HepG2 (cell line): Measurements from ENCODE around the gene PACS1. TPM values are rescaled to one million over a fixed set of nuclear protein-coding genes. Genes with fewer than 3 reads are reported as not detected.

Experiments used
- ATAC-seq: fragments of 200-7000 bp; cut with Tn5 transposase; 3 replicates; pipeline ENCODE4 v1.9.1; 2020; ENCODE audit warnings: mild to moderate bottlenecking, moderate library complexity
- BruUV-seq: library from RNA; stranded (reverse); fragments of 400-500 nt; replicated peaks from 2 replicates; lab custom pipeline; 2021; lab: Mats Ljungman, UMichigan
- CTCF ChIA-PET: fragments of 300-600 bp; formaldehyde crosslinking; extraction: SDS; loops from one replicate; lab custom pipeline; 2021; ENCODE audit warnings: low total read pairs, inconsistent platforms, low intra/inter-chr PET ratio; lab: Yijun Ruan, JAX
- POLR2A ChIA-PET: fragments of 350-600 bp; sonication (Branson Sonifier 250); formaldehyde crosslinking; loops from one replicate; lab custom pipeline; 2020; ENCODE audit warnings: antibody characterized with exemption, inconsistent platforms; lab: Yijun Ruan, JAX
- DNase-seq: peaks from one replicate; pipeline ENCODE4 v3.0.0-alpha.2; 2015; ENCODE audit warnings: low spot score
- FAIRE-seq: peaks from 3 replicates; lab custom pipeline; 2011; peaks lifted over from hg19 to GRCh38; lab: Jason Lieb, UNC
- H2AFZ ChIP-seq: one replicate; pipeline ENCODE4 v1.6.1; 2011; ENCODE audit warnings: low read length, inconsistent platforms
- H3K27ac ChIP-seq: fragments of 300-600 bp; 3 replicates; pipeline ENCODE4 v1.8.0; 2011; ENCODE audit warnings: mixed run types, mild to moderate bottlenecking, mixed read lengths, low read length, inconsistent platforms; ENCODE audit not compliant: insufficient read depth; ENCODE audit errors: extremely low read length
- H3K27me3 ChIP-seq, 2 experiments: fragments of 200-600 bp in 1 of 2; 2 replicates in 1 of 2; 3 replicates in 1 of 2; pipeline versions ENCODE4 v1.6.0 to v1.8.0; 2011; ENCODE audit warnings: low read length in 2 of 2, mild to moderate bottlenecking in 2 of 2, moderate library complexity in 2 of 2, inconsistent platforms in 1 of 2; ENCODE audit not compliant: insufficient read depth in 2 of 2, control insufficient read depth in 1 of 2
- H3K36me3 ChIP-seq, 2 experiments: fragments of 200-600 bp in 1 of 2; replicated peaks in 1 of 2; 2 replicates in 1 of 2; 3 replicates in 1 of 2; pipeline versions ENCODE4 v1.5.1 to v1.8.0; 2011; ENCODE audit warnings: low read length in 2 of 2, inconsistent platforms in 1 of 2; ENCODE audit not compliant: insufficient read depth in 2 of 2, control insufficient read depth in 1 of 2
- H3K4me1 ChIP-seq: 2 replicates; pipeline ENCODE4 v1.5.1; 2012; ENCODE audit warnings: low read length, inconsistent platforms; ENCODE audit not compliant: insufficient read depth
- H3K4me2 ChIP-seq: 2 replicates; pipeline ENCODE4 v1.6.0; 2011; ENCODE audit warnings: low read depth, low read length, inconsistent platforms
- H3K4me3 ChIP-seq, 3 experiments: fragments of 200-600 bp in 1 of 3; sonication (generic), shearing (Covaris generic) in 1 of 3; replicated peaks in 1 of 3; 2 replicates each; pipeline ENCODE4 v1.5.1; 2011 to 2016; ENCODE audit warnings: low read length in 3 of 3, inconsistent platforms in 2 of 3, low read depth in 2 of 3, mild to moderate bottlenecking in 2 of 3, control low read depth in 1 of 3, mixed read lengths in 1 of 3; ENCODE audit not compliant: insufficient read depth in 1 of 3
- H3K79me2 ChIP-seq: one replicate; pipeline ENCODE4 v1.6.1; 2011; ENCODE audit warnings: low read length, inconsistent platforms; ENCODE audit not compliant: insufficient read depth
- H3K9ac ChIP-seq: 2 replicates; pipeline ENCODE4 v1.6.0; 2011; ENCODE audit warnings: mild to moderate bottlenecking, low read depth, low read length, inconsistent platforms; ENCODE audit not compliant: insufficient read depth
- H3K9me3 ChIP-seq: 2 replicates; pipeline ENCODE4 v1.5.1; 2012; ENCODE audit warnings: mild to moderate bottlenecking, low read length
- H4K20me1 ChIP-seq: 2 replicates; pipeline ENCODE4 v1.6.0; 2011; ENCODE audit warnings: inconsistent platforms, mild to moderate bottlenecking, low read length, moderate library complexity; ENCODE audit not compliant: insufficient read depth
- GATAD2A ChIP-seq: IDR thresholded peaks from 2 replicates; pipeline ENCODE4 v1.6.1; 2016
- ISX ChIP-seq: sonication (generic); formaldehyde crosslinking; conservative IDR thresholded peaks from 2 replicates; pipeline ENCODE4 v1.5.0; 2020; ENCODE audit warnings: missing genetic modification reagents
- RAD21 ChIP-seq: fragments of 450-650 bp; formaldehyde crosslinking; IDR thresholded peaks from 2 replicates; pipeline ENCODE4 v1.5.0; 2020; ENCODE audit warnings: mild to moderate bottlenecking
- SETDB1 ChIP-seq: sonication (generic); formaldehyde crosslinking; IDR thresholded peaks from 2 replicates; pipeline ENCODE4 v1.5.1; 2020; ENCODE audit warnings: missing genetic modification reagents, mild to moderate bottlenecking, borderline replicate concordance
- SRF ChIP-seq: IDR thresholded peaks from 2 replicates; pipeline ENCODE4 v1.6.1; 2011; ENCODE audit warnings: mild to moderate bottlenecking, low read depth, low read length, moderate library complexity
- ZNF17 ChIP-seq: sonication (generic); formaldehyde crosslinking; IDR thresholded peaks from 2 replicates; pipeline ENCODE4 v1.5.0; 2020; ENCODE audit warnings: mild to moderate bottlenecking, missing genetic modification reagents
- ZNF280D ChIP-seq: sonication (generic); formaldehyde crosslinking; IDR thresholded peaks from 2 replicates; pipeline ENCODE4 v1.5.1; 2020; ENCODE audit warnings: mild to moderate bottlenecking, missing genetic modification reagents
- ZNF557 ChIP-seq: sonication (generic); formaldehyde crosslinking; IDR thresholded peaks from 2 replicates; pipeline ENCODE4 v1.4.0; 2020; ENCODE audit warnings: missing genetic modification reagents
- ZNF674 ChIP-seq: sonication (generic); formaldehyde crosslinking; IDR thresholded peaks from 2 replicates; pipeline ENCODE4 v1.5.0; 2020; ENCODE audit warnings: low read depth, mild to moderate bottlenecking, missing genetic modification reagents
- WGBS: methylation state at CpG from one replicate; pipeline ENCODE4 v1.1.6; 2017; ENCODE audit warnings: low lambda C conversion rate; 5-methylcytosine and 5-hydroxymethylcytosine counted together
- in situ Hi-C: cut with HindIII; loops from 2 replicates; pipeline ENCODE4 v1.10.0; 2017; ENCODE audit warnings: low pct_unique_long_range_greater_than_20kb; ENCODE audit not compliant: extremely low pct_ligation_motif_present
- intact Hi-C: fragments of 100-400 bp; cut with micrococcal nuclease; formaldehyde crosslinking; loops from one replicate; pipeline ENCODE4 v1.10.0; 2022; ENCODE audit not compliant: unreplicated experiment
- polyA plus RNA-seq, 8 experiments: library from polyadenylated mRNA; depleted of rRNA in 3 of 8; stranded (reverse) in 7 of 8; unstranded in 1 of 8; fragments of >200 nt; fragmentation: Illumina TruSeq in 4 of 8; extraction: Trizol in 4 of 8; gene quantifications; 2 replicates each; pipeline versions ENCODE4 v1.2.1 to v1.2.3, GENCODE V29; 2011 to 2016; ENCODE audit warnings: low read depth in 4 of 8, missing spikeins in 1 of 8, mixed read lengths in 1 of 8; ENCODE audit not compliant: insufficient read depth in 1 of 8
- total RNA-seq, 5 experiments: library from RNA; depleted of rRNA; stranded (reverse); fragments of >200 nt; fragmentation: Illumina TruSeq; extraction: Trizol; gene quantifications; 2 replicates each; pipeline ENCODE4 v1.2.3, GENCODE V29; 2016; ENCODE audit warnings: low read depth in 1 of 5
- TF ChIP-seq, protein P1 (sequence below): sonication (generic); formaldehyde crosslinking; IDR thresholded peaks from 2 replicates; pipeline ENCODE4 v1.5.0; 2020; ENCODE audit warnings: missing genetic modification reagents
- TF ChIP-seq, protein P2 (sequence below): sonication (generic); formaldehyde crosslinking; IDR thresholded peaks from 2 replicates; pipeline ENCODE4 v1.5.0; 2020; ENCODE audit warnings: mild to moderate bottlenecking, missing genetic modification reagents
- TF ChIP-seq, protein P3 (sequence below): IDR thresholded peaks from 2 replicates; pipeline ENCODE4 v1.6.1; 2016; ENCODE audit warnings: missing compliant biosample characterization, missing genetic modification reagents, borderline replicate concordance

The PACS1 gene
- total and polyA plus RNA-seq, 2 of the 13 experiments (the other 11 are each of a cell fraction or from before 2014, with no cell fraction given): 7.6 to 8.6 TPM

GRCh38 chr11:66022401-66023185, 47.5 kb upstream of the PACS1 start:
- intact Hi-C loops (no loop called here), in situ Hi-C loops (no loop called here)
- DNase-seq (peak; percentile 45), FAIRE-seq (no peak), ATAC-seq (peak; percentile 82)
- POLR2A ChIA-PET: interaction anchor here (0.9 to 1.3 kb wide), 4 partner anchors 14 to 30 kb away, joined by 3 to 5 read pairs (median 4); partner anchors contain the start of genes BANF1, EIF1AD and SF3B2
- Histone ChIP-seq H3K27ac (no peak overlapping the region), H3K4me3 (peak overlapping the region; percentile 39 to 72 (median 46); a peak in 5 of 6 replicates), H4K20me1 (no peaks in the 10 kb centered on the region), H3K9ac (peak overlapping the region; percentile 64; the same call in 1 of the 2 replicates), H3K4me1 (peaks cover 21% of the 10 kb centered on the region), H3K36me3 (no peaks in the 10 kb centered on the region), H3K4me2 (peak overlapping the region; percentile 94), H3K79me2 (no peaks in the 10 kb centered on the region), H3K9me3 (no peaks in the 10 kb centered on the region), H2AFZ (peak overlapping the region; percentile 86), H3K27me3 (peaks cover 5 to 28% of the 10 kb centered on the region in 2 experiments; a peak in 3 of 5 replicates)
- CTCF ChIA-PET: interaction anchor here (1.2 to 1.5 kb wide), 2 partner anchors 22 to 25 kb away, joined by 4 to 8 read pairs; no protein-coding TSS in a partner anchor
- no TSS peak for BruUV-seq
- WGBS: 1% methylated on average over 13 of the region's 46 CpGs
- TF ChIP-seq SRF (no peak), ZNF280D (CRISPR knock-in tag) (no peak), SETDB1 (CRISPR knock-in tag) (no peak), ZNF557 (CRISPR knock-in tag) (0 out of 2 replicates have a peak, but pooled peaks have one; percentile 46), RAD21 (CRISPR knock-in tag) (peak; percentile 71), ZNF674 (CRISPR knock-in tag) (no peak), ISX (CRISPR knock-in tag) (no peak), ZNF17 (CRISPR knock-in tag) (no peak), GATAD2A (0 out of 2 replicates have a peak, but pooled peaks have one; percentile 27)
- TF ChIP-seq, protein P1, sequence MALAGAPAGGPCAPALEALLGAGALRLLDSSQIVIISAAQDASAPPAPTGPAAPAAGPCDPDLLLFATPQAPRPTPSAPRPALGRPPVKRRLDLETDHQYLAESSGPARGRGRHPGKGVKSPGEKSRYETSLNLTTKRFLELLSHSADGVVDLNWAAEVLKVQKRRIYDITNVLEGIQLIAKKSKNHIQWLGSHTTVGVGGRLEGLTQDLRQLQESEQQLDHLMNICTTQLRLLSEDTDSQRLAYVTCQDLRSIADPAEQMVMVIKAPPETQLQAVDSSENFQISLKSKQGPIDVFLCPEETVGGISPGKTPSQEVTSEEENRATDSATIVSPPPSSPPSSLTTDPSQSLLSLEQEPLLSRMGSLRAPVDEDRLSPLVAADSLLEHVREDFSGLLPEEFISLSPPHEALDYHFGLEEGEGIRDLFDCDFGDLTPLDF (CRISPR knock-in tag): 0 out of 2 replicates have a peak, but pooled peaks have one; percentile 50
- TF ChIP-seq, protein P2, sequence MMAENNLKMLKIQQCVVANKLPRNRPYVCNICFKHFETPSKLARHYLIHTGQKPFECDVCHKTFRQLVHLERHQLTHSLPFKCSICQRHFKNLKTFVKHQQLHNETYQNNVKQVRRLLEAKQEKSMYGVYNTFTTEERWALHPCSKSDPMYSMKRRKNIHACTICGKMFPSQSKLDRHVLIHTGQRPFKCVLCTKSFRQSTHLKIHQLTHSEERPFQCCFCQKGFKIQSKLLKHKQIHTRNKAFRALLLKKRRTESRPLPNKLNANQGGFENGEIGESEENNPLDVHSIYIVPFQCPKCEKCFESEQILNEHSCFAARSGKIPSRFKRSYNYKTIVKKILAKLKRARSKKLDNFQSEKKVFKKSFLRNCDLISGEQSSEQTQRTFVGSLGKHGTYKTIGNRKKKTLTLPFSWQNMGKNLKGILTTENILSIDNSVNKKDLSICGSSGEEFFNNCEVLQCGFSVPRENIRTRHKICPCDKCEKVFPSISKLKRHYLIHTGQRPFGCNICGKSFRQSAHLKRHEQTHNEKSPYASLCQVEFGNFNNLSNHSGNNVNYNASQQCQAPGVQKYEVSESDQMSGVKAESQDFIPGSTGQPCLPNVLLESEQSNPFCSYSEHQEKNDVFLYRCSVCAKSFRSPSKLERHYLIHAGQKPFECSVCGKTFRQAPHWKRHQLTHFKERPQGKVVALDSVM (CRISPR knock-in tag): no peak
- TF ChIP-seq, protein P3, sequence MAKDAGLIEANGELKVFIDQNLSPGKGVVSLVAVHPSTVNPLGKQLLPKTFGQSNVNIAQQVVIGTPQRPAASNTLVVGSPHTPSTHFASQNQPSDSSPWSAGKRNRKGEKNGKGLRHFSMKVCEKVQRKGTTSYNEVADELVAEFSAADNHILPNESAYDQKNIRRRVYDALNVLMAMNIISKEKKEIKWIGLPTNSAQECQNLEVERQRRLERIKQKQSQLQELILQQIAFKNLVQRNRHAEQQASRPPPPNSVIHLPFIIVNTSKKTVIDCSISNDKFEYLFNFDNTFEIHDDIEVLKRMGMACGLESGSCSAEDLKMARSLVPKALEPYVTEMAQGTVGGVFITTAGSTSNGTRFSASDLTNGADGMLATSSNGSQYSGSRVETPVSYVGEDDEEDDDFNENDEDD (CRISPR knock-in tag): peak; percentile 55; the same call in 1 of the 2 replicates
